ENCODE results near the gene COPE.
A peak's percentile ranks its signal among the peaks of the same experiment; 100 is the strongest.
"Not testable (repeated sequence)": the region's sequence is repeated elsewhere in the genome, so short reads cannot be mapped to it uniquely, and the experiment has no call there.

The COPE gene

GRCh38 chr19:18919086-18919899 lies at the start of gene COPE, which contains the start of gene DDX49:
TSS of gene COPE (minus strand) at chr19:18919387. CDS start at chr19:18919348, 39 bp downstream.
TSS of gene DDX49 (plus strand) at chr19:18919715. CDS start at chr19:18919742, 27 bp downstream.
- peak; percentile 100 for DNase-seq

- DNase-seq: peak; percentile 86 to 87
Observed at GRCh38 chr19:18967358-18968146, 48.4 kb upstream of the COPE start.

- DNase-seq: peak; percentile 50 to 57
Observed at GRCh38 chr19:18966307-18966706, 47.1 kb upstream of the COPE start.

- DNase-seq: no peak
Observed at GRCh38 chr19:18964121-18964520, 44.9 kb upstream of the COPE start.

GRCh38 chr19:18961767-18962620 lies 42.8 kb upstream of the COPE start:
- no peak for DNase-seq

GRCh38 chr19:18960370-18960769 lies 41.2 kb upstream of the COPE start:
- no peak for DNase-seq

GRCh38 chr19:18955042-18955441 lies 35.9 kb upstream of the COPE start:
- no peak for DNase-seq

- no peak for DNase-seq
Observed at GRCh38 chr19:18954094-18954493, 34.9 kb upstream of the COPE start.

GRCh38 chr19:18952364-18953003 lies 33.3 kb upstream of the COPE start:
- not testable (repeated sequence) for DNase-seq

GRCh38 chr19:18951721-18952281 lies 32.6 kb upstream of the COPE start:
- no peak for DNase-seq

- no peak for DNase-seq
Observed at GRCh38 chr19:18949858-18950257, 30.7 kb upstream of the COPE start.

GRCh38 chr19:18948976-18949356 lies 29.8 kb upstream of the COPE start:
- no peak for DNase-seq

- no peak for DNase-seq
Observed at GRCh38 chr19:18948075-18948975, 29.1 kb upstream of the COPE start.

- no peak for DNase-seq
Observed at GRCh38 chr19:18946918-18947317, 27.7 kb upstream of the COPE start.

- no peak for DNase-seq
Observed at GRCh38 chr19:18946335-18946734, 27.1 kb upstream of the COPE start.

GRCh38 chr19:18945297-18945696 lies 26.1 kb upstream of the COPE start:
- DNase-seq: no peak

GRCh38 chr19:18943465-18943864 lies 24.3 kb upstream of the COPE start:
- no peak for DNase-seq

- no peak for DNase-seq
Observed at GRCh38 chr19:18942692-18943091, 23.5 kb upstream of the COPE start.

GRCh38 chr19:18941628-18942354 lies 22.6 kb upstream of the COPE start:
- no peak for DNase-seq
